SK-N-SH treated with all-trans-retinoic acid at 6 μM for 48 hours (cell line): ENCODE results near the gene STOM.

Source experiments
- ATAC-seq: fragments of 200-7000 bp; cut with Tn5 transposase; 3 replicates; pipeline ENCODE4 v1.9.1; 2020; ENCODE audit warnings: mild to moderate bottlenecking, moderate library complexity
- BACH2 ChIP-seq: fragments of 250-450 bp; sonication (Bioruptor Pico); IDR thresholded peaks from 2 replicates; pipeline ENCODE4 v1.9.0; 2021; ENCODE audit warnings: mild to moderate bottlenecking, borderline replicate concordance
- CREB5 ChIP-seq: fragments of 250-450 bp; sonication (Bioruptor Pico); IDR thresholded peaks from 2 replicates; pipeline ENCODE4 v1.5.1; 2020; ENCODE audit warnings: low read depth, mild to moderate bottlenecking, moderate library complexity
- CSDC2 ChIP-seq: fragments of 250-450 bp; sonication (Bioruptor Pico); IDR thresholded peaks from 2 replicates; pipeline ENCODE4 v1.5.0; 2020; ENCODE audit warnings: mild to moderate bottlenecking, moderate library complexity
- CSRNP3 ChIP-seq: fragments of 250-450 bp; sonication (Bioruptor Pico); IDR thresholded peaks from 2 replicates; pipeline ENCODE4 v1.5.1; 2021; ENCODE audit warnings: mild to moderate bottlenecking, moderate library complexity
- ESRRG ChIP-seq: fragments of 250-450 bp; sonication (Bioruptor Pico); IDR thresholded peaks from 2 replicates; pipeline ENCODE4 v1.6.1; 2021; ENCODE audit warnings: mild to moderate bottlenecking
- GLIS3 ChIP-seq: fragments of 250-450 bp; sonication (Bioruptor Pico); IDR thresholded peaks from 2 replicates; pipeline ENCODE4 v1.5.0; 2020; ENCODE audit warnings: mild to moderate bottlenecking, moderate library complexity
- ISL1 ChIP-seq: fragments of 250-450 bp; sonication (Bioruptor Pico); IDR thresholded peaks from 2 replicates; pipeline ENCODE4 v2.1.2; 2022; ENCODE audit warnings: mild to moderate bottlenecking, moderate library complexity
- OSR1 ChIP-seq: fragments of 250-450 bp; sonication (Bioruptor Pico); IDR thresholded peaks from 2 replicates; pipeline ENCODE4 v1.8.0; 2022; ENCODE audit warnings: moderate library complexity, mild to moderate bottlenecking, inconsistent platforms
- PATZ1 ChIP-seq: fragments of 250-450 bp; sonication (Bioruptor Pico); IDR thresholded peaks from 2 replicates; pipeline ENCODE4 v1.8.0; 2020; ENCODE audit warnings: mild to moderate bottlenecking, moderate library complexity, borderline replicate concordance
- POU6F1 ChIP-seq: fragments of 250-450 bp; sonication (Bioruptor Pico); IDR thresholded peaks from 2 replicates; pipeline ENCODE4 v1.8.0; 2021; ENCODE audit warnings: low read depth, mild to moderate bottlenecking, moderate library complexity, borderline replicate concordance
- PPARA ChIP-seq: fragments of 250-450 bp; sonication (Bioruptor Pico); IDR thresholded peaks from 2 replicates; pipeline ENCODE4 v1.5.0; 2020; ENCODE audit warnings: mild to moderate bottlenecking, borderline replicate concordance
- RARB ChIP-seq: fragments of 250-450 bp; sonication (Bioruptor Pico); IDR thresholded peaks from 2 replicates; pipeline ENCODE4 v1.8.0; 2021; ENCODE audit warnings: mild to moderate bottlenecking, moderate library complexity
- SNAI2 ChIP-seq: fragments of 250-450 bp; sonication (Bioruptor Pico); IDR thresholded peaks from 2 replicates; pipeline ENCODE4 v1.5.0; 2020; ENCODE audit warnings: mild to moderate bottlenecking, moderate library complexity
- TCF4 ChIP-seq: fragments of 250-450 bp; sonication (Bioruptor Pico); IDR thresholded peaks from 2 replicates; pipeline ENCODE4 v1.8.0; 2021; ENCODE audit warnings: mild to moderate bottlenecking, moderate library complexity, borderline replicate concordance
- TOX ChIP-seq: fragments of 250-450 bp; sonication (Bioruptor Pico); IDR thresholded peaks from 2 replicates; pipeline ENCODE4 v1.8.0; 2021; ENCODE audit warnings: mild to moderate bottlenecking, moderate library complexity, borderline replicate concordance
- TSHZ2 ChIP-seq: fragments of 250-450 bp; sonication (Bioruptor Pico); IDR thresholded peaks from 2 replicates; pipeline ENCODE4 v1.5.0; 2020; ENCODE audit warnings: mild to moderate bottlenecking, moderate library complexity
- ZFP3 ChIP-seq: fragments of 250-450 bp; sonication (Bioruptor Pico); IDR thresholded peaks from 2 replicates; pipeline ENCODE4 v1.5.0; 2020; ENCODE audit warnings: mild to moderate bottlenecking, moderate library complexity
- ZFP30 ChIP-seq: fragments of 450-650 bp; formaldehyde crosslinking; IDR thresholded peaks from 2 replicates; pipeline ENCODE4 v1.5.0; 2022; ENCODE audit warnings: mild to moderate bottlenecking, moderate library complexity
- ZNF565 ChIP-seq: fragments of 450-650 bp; formaldehyde crosslinking; conservative IDR thresholded peaks from 2 replicates; pipeline ENCODE4 v1.5.0; 2020; ENCODE audit warnings: low read depth, mild to moderate bottlenecking, moderate library complexity
- ZNF8 ChIP-seq: fragments of 450-650 bp; formaldehyde crosslinking; IDR thresholded peaks from 2 replicates; pipeline ENCODE4 v1.5.0; 2020; ENCODE audit warnings: mild to moderate bottlenecking, moderate library complexity

Gene STOM

GRCh38 chr9:121301881-121302286 lies 68.2 kb downstream of the STOM start:
- ATAC-seq, result no peak
- TF ChIP-seq POU6F1 (CRISPR knock-in tag) (no peak), ZNF8 (CRISPR knock-in tag) (no peak), PPARA (no peak), TCF4 (CRISPR knock-in tag) (no peak), ZNF565 (CRISPR knock-in tag) (no peak), ISL1 (CRISPR knock-in tag) (no peak), ESRRG (CRISPR knock-in tag) (no peak), CREB5 (CRISPR knock-in tag) (no peak), BACH2 (CRISPR knock-in tag) (no peak), TOX (no peak), SNAI2 (CRISPR knock-in tag) (no peak), PATZ1 (CRISPR knock-in tag) (no peak), OSR1 (CRISPR knock-in tag) (no peak), RARB (no peak), ZFP30 (CRISPR knock-in tag) (no peak), CSRNP3 (CRISPR knock-in tag) (no peak), GLIS3 (CRISPR knock-in tag) (no peak), TSHZ2 (no peak), ZFP3 (no peak)

- no peak for ATAC-seq
- no peak for TF ChIP-seq RARB
- TF ChIP-seq OSR1 (CRISPR knock-in tag), result no peak
- no peak for TF ChIP-seq GLIS3 (CRISPR knock-in tag)
- no peak for TF ChIP-seq CSRNP3 (CRISPR knock-in tag)
- TF ChIP-seq CSDC2, result no peak
- no peak for TF ChIP-seq TCF4 (CRISPR knock-in tag)
- no peak for TF ChIP-seq TOX
- no peak for TF ChIP-seq ESRRG (CRISPR knock-in tag)
- no peak for TF ChIP-seq CREB5 (CRISPR knock-in tag)
- no peak for TF ChIP-seq BACH2 (CRISPR knock-in tag)
- TF ChIP-seq POU6F1 (CRISPR knock-in tag), result no peak
- TF ChIP-seq ZFP30 (CRISPR knock-in tag), result no peak
- no peak for TF ChIP-seq TSHZ2
- no peak for TF ChIP-seq ZNF8 (CRISPR knock-in tag)
Measured at GRCh38 chr9:121300283-121301119, 69.5 kb downstream of the STOM start.
